NCI-H2196 treated with DMSO at 0.1 percent for 48 hours (cell line): ENCODE measurements around the gene HDAC7.

Source experiments
- DNase-seq: peaks from one replicate; lab custom pipeline; 2025; ENCODE audit not compliant: unreplicated experiment; lab: John Stamatoyannopoulos, UW

Gene HDAC7

GRCh38 chr12:47833591-47834012 lies 13.9 kb upstream of the HDAC7 start:
- no peak for DNase-seq

GRCh38 chr12:47832263-47832933 lies 12.7 kb upstream of the HDAC7 start:
- DNase-seq = no peak

- DNase-seq = no peak
These were observed 9.9 kb upstream of the HDAC7 start for GRCh38 chr12:47829584-47829983.

GRCh38 chr12:47828976-47829482 lies 9.3 kb upstream of the HDAC7 start:
- DNase-seq = no peak

- no peak for DNase-seq
These were observed 8.6 kb upstream of the HDAC7 start for GRCh38 chr12:47828008-47828975.

- DNase-seq = no peak
These were observed 5.5 kb upstream of the HDAC7 start for GRCh38 chr12:47825173-47825639.

GRCh38 chr12:47824635-47825034 lies 4.9 kb upstream of the HDAC7 start:
- DNase-seq = no peak

GRCh38 chr12:47824198-47824597 lies 4.5 kb upstream of the HDAC7 start:
- no peak for DNase-seq

- no peak for DNase-seq
These were observed 3.9 kb upstream of the HDAC7 start for GRCh38 chr12:47823422-47824086.

- DNase-seq = no peak
These were observed 3.2 kb upstream of the HDAC7 start for GRCh38 chr12:47822863-47823262.

- no peak for DNase-seq
These were observed 2.7 kb upstream of the HDAC7 start for GRCh38 chr12:47822401-47822800.

- no peak for DNase-seq
These were observed 1.6 kb upstream of the HDAC7 start for GRCh38 chr12:47821346-47821706.

- DNase-seq = no peak
These were observed 1.1 kb upstream of the HDAC7 start for GRCh38 chr12:47820631-47821345.

- no peak for DNase-seq
These were observed 386 bp downstream of the HDAC7 start for GRCh38 chr12:47819138-47819895.

GRCh38 chr12:47818467-47819137 lies 1.1 kb downstream of the HDAC7 start:
- DNase-seq = no peak

- no peak for DNase-seq
These were observed 1.7 kb downstream of the HDAC7 start for GRCh38 chr12:47818007-47818376.

GRCh38 chr12:47817272-47818006 lies 2.3 kb downstream of the HDAC7 start:
- no peak for DNase-seq

GRCh38 chr12:47816403-47817271 lies 3.1 kb downstream of the HDAC7 start:
- DNase-seq = no peak
